Measurements from ENCODE around the gene CRYL1. TPM values are rescaled to one million over a fixed set of nuclear protein-coding genes. Genes with fewer than 3 reads are reported as not detected.

The CRYL1 gene
- total and polyA plus RNA-seq, 2 of the 13 experiments (the other 11 are each of a cell fraction or from before 2014, with no cell fraction given), result 57.2 to 115 TPM

GRCh38 chr13:20534038-20534608 is 8.5 kb upstream of the CRYL1 start (continued):
- TF ChIP-seq PAXIP1 (CRISPR knock-in tag; conservative IDR thresholded peaks at IDR 0.05) (peak; percentile 76), SMYD3 (CRISPR knock-in tag; IDR thresholded peaks at IDR 0.05) (no peak), ZNF253 (CRISPR knock-in tag; IDR thresholded peaks at IDR 0.05; ENCODE audit: borderline replicate concordance) (peak; percentile 100), ZNF574 (CRISPR knock-in tag; IDR thresholded peaks at IDR 0.05) (no peak), ZZZ3 (CRISPR knock-in tag; IDR thresholded peaks at IDR 0.05; ENCODE audit: borderline replicate concordance) (no peak), YEATS2 (CRISPR knock-in tag; IDR thresholded peaks at IDR 0.05; ENCODE audit: borderline replicate concordance) (no peak), ZHX1 (CRISPR knock-in tag; IDR thresholded peaks at IDR 0.05; ENCODE audit: low read depth) (no peak), FOXP1 (IDR thresholded peaks at IDR 0.05) (no peak), FOXP1 (CRISPR knock-in tag; IDR thresholded peaks at IDR 0.05) (peak; percentile 81), ZNF281 (CRISPR knock-in tag; IDR thresholded peaks at IDR 0.05; ENCODE audit: borderline replicate concordance) (peak; percentile 86), GABPB1 (CRISPR knock-in tag; IDR thresholded peaks at IDR 0.05) (no peak), ZNF326 (CRISPR knock-in tag; IDR thresholded peaks at IDR 0.05; ENCODE audit: borderline replicate concordance) (no peak), ZNF292 (CRISPR knock-in tag; IDR thresholded peaks at IDR 0.05; ENCODE audit: borderline replicate concordance, low read depth) (no peak), LCORL (IDR thresholded peaks at IDR 0.05) (no peak), LCORL (CRISPR knock-in tag; IDR thresholded peaks at IDR 0.05) (no peak), SOX6 (IDR thresholded peaks at IDR 0.05) (no peak), SOX6 (CRISPR knock-in tag; IDR thresholded peaks at IDR 0.05) (peak; percentile 41)

Measured in HepG2 (cell line).